ENCODE data around the gene CD59.
A peak's percentile ranks its signal among the peaks of the same experiment; 100 is the strongest.
"Not testable (repeated sequence)": the region's sequence is repeated elsewhere in the genome, so short reads cannot be mapped to it uniquely, and the experiment has no call there.

CD59 gene

GRCh38 chr11:33713151-33713855 is 22.9 kb downstream of the CD59 start:
- DNase-seq = no peak

GRCh38 chr11:33712436-33712835 is 23.8 kb downstream of the CD59 start:
- no peak for DNase-seq

- DNase-seq = no peak
Measured at GRCh38 chr11:33709466-33709865, 26.8 kb downstream of the CD59 start.

GRCh38 chr11:33708985-33709384 is 27.2 kb downstream of the CD59 start:
- no peak for DNase-seq

GRCh38 chr11:33707831-33708230 is 28.4 kb downstream of the CD59 start:
- not testable (repeated sequence) for DNase-seq

GRCh38 chr11:33706966-33707365 is 29.3 kb downstream of the CD59 start:
- DNase-seq = no peak

- no peak for DNase-seq
Measured at GRCh38 chr11:33706546-33706945, 29.7 kb downstream of the CD59 start.

- DNase-seq = no peak
Measured at GRCh38 chr11:33704240-33705002, 31.8 kb downstream of the CD59 start.

GRCh38 chr11:33703788-33704187 is 32.4 kb downstream of the CD59 start:
- no peak for DNase-seq

GRCh38 chr11:33703234-33703633 is 33.0 kb downstream of the CD59 start:
- no peak for DNase-seq

- no peak for DNase-seq
Measured at GRCh38 chr11:33701302-33702230, 34.7 kb downstream of the CD59 start.

GRCh38 chr11:33700502-33701271 is 35.5 kb downstream of the CD59 start, which contains the start of gene C11orf91:
Gene C11orf91, minus strand, starts transcription at chr11:33700826. Its CDS starts 86 bp downstream, at chr11:33700740.
- DNase-seq = peak; percentile 88

GRCh38 chr11:33700063-33700501 is 36.1 kb downstream of the CD59 start:
- DNase-seq = no peak

- DNase-seq = no peak
Measured at GRCh38 chr11:33699515-33700062, 36.6 kb downstream of the CD59 start.

- no peak for DNase-seq
Measured at GRCh38 chr11:33698921-33699320, 37.3 kb downstream of the CD59 start.

- DNase-seq = no peak
Measured at GRCh38 chr11:33697997-33698396, 38.2 kb downstream of the CD59 start.

GRCh38 chr11:33696931-33697638 is 39.1 kb downstream of the CD59 start:
- DNase-seq = no peak

GRCh38 chr11:33696411-33696810 is 39.8 kb downstream of the CD59 start:
- no peak for DNase-seq

GRCh38 chr11:33695051-33695566 is 41.1 kb downstream of the CD59 start:
- no peak for DNase-seq

GRCh38 chr11:33694346-33695050 is 41.7 kb downstream of the CD59 start:
- no peak for DNase-seq

All from CD4-positive, alpha-beta T cell treated with Interleukin-4 for 4 hours (primary cell).